ENCODE data around the gene RAB33B. TPM values are rescaled to one million over a fixed set of nuclear protein-coding genes. Genes with fewer than 3 reads are reported as not detected.
"Not testable (repeated sequence)": the region's sequence is repeated elsewhere in the genome, so short reads cannot be mapped to it uniquely, and the experiment has no call there.

RAB33B gene
- total RNA-seq (2014; rRNA removed; shearing (Covaris generic)), result 9.2 and 11.7 TPM in 2 replicates
- 9.2 and 11.5 TPM in 2 replicates for total RNA-seq (2022)
- Bru-seq, nascent RNA, result percentile 67 among the genes with signal in this experiment
- BruChase-seq, experiment 1, labeled RNA remaining after a 6-hour chase, result percentile 66 among the genes with signal in this experiment
- percentile 82 among the genes with signal in this experiment for BruChase-seq, experiment 2, labeled RNA remaining after a 2-hour chase
- long read RNA-seq, full-length matches to known transcripts, result 19 of 24 reads
- long read RNA-seq, partial matches to known transcripts, result 0 of 24 reads
- long read RNA-seq, other reads (novel, unspliced or antisense), result 5 of 24 reads

DNA sequence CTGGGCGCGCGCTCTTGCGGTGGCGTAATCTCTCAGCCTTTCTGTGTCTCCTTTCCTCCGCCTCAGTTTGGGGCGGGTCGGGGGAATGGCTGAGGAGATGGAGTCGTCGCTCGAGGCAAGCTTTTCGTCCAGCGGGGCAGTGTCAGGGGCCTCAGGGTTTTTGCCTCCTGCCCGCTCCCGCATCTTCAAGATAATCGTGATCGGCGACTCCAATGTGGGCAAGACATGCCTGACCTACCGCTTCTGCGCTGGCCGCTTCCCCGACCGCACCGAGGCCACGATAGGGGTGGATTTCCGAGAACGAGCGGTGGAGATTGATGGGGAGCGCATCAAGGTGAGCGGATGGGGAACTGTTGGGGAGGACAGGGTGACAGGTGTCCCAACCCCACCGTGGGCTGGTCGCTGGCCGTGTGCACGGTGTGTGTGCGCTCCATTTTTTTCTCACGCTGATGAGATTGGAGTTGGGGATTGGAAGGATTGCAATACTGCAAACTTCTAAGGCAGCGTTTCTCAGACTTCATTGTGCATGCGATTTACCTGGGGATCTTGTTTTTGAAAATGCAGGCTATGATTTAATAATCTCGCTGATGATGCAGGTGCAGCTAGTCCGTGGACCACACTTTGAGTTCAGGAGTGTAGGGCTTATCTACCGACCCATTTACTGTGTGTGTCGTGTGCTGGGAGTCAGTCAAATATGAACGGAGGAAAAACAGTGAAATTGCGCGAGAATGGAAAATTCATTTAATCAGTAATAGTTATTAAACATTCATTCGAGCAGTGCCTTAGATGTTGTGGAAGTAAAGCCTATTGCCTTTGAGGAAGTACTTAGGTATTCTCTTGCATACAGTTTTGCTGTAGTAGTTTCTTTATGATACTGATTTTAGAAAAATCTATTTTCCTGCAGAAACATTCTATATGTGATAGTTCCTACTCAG lies at the start of gene RAB33B:
RAB33B (plus strand) TSS at position 11 of the 935 bp plus-strand sequence; CDS start at position 86, 75 bp downstream.
- CTCF ChIA-PET (ENCODE audit: unreplicated experiment), result no interaction called here
- peak; percentile 50 for DNase-seq (ENCODE audit: low spot score)
- intact Hi-C loops (cut with micrococcal nuclease; ENCODE audit: unreplicated experiment), result loop anchor here (5.0 to 10.0 kb wide), 4 partner anchors 222 to 1210 kb away; partner anchors contain the start of genes MAML3 and SLC7A11
- BruUV-seq (replicated peaks), result TSS peak; percentile 56
- Histone ChIP-seq H3K36me3 (ENCODE audit: insufficient read depth, low read length) (0 out of 2 replicates have a peak, but pooled peaks cover 5% of the 10 kb centered on the region), H3K4me1 (ENCODE audit: insufficient read depth, low read length, poor library complexity, severe bottlenecking) (peaks cover 43% of the 10 kb centered on the region), H3K9me3 (ENCODE audit: low read length) (no peaks in the 10 kb centered on the region), H2AFZ (ENCODE audit: low read length) (peak within 1 kb of the TSS; percentile 75), H4K20me1 (ENCODE audit: insufficient read depth, low read length) (peaks cover 22% of the 10 kb centered on the region; the same call in 1 of the 2 replicates), H3K27ac (ENCODE audit: low read depth, low read length, poor library complexity, severe bottlenecking) (peak within 1 kb of the TSS; percentile 88), H3K79me2 (ENCODE audit: insufficient read depth, low read depth, low read length) (peaks cover 65% of the 10 kb centered on the region), H3K9me2 (ENCODE audit: insufficient read depth, low read length) (no peaks in the 10 kb centered on the region), H3K4me3 (ENCODE audit: low read depth, low read length, poor library complexity, severe bottlenecking) (peak within 1 kb of the TSS; percentile 82), H3K4me2 (ENCODE audit: low read length) (peak within 1 kb of the TSS; percentile 100)
- POLR2A ChIA-PET, result interaction anchor here (0.6 to 2.0 kb wide), 3 partner anchors 103 to 223 kb away, joined by 5 to 10 read pairs (median 6); partner anchors contain the start of gene SETD7
- TF ChIP-seq EZH2phosphoT487 (IDR thresholded peaks at IDR 0.05; ENCODE audit: borderline replicate concordance, low read depth, low read length) (no peak), CTCF (conservative IDR thresholded peaks at IDR 0.05; ENCODE audit: low read length) (no peak)

DNA sequence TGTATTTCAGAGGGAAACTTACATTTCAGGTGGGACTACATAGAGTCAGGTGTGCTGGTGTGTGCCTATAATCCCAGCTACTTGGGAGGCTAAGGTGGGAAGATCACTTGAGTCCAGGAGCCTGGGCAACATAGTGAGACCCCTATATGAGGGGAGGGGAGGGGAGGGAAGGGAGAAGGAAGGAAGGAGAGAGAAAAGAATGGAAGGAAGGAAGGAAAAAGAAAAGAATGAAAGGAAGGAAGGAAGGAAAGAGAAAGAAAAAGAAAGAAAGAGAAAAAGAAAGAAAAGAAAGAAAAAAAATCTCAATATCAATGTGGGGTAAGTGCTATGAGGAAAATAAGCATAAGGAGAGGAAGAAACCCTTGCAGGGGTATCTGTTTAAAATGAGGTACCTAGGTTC lies 43.6 kb upstream of the RAB33B start:
- Histone ChIP-seq H3K9me3 (ENCODE audit: low read length) (no peaks in the 10 kb centered on the region; the same call in 1 of the 2 replicates), H2AFZ (ENCODE audit: low read length) (no peak overlapping the region), H3K4me1 (ENCODE audit: insufficient read depth, low read length, poor library complexity, severe bottlenecking) (no peaks in the 10 kb centered on the region), H3K4me2 (ENCODE audit: low read length) (no peak overlapping the region), H4K20me1 (ENCODE audit: insufficient read depth, low read length) (no peaks in the 10 kb centered on the region), H3K27ac (ENCODE audit: low read depth, low read length, poor library complexity, severe bottlenecking) (no peak overlapping the region), H3K36me3 (ENCODE audit: insufficient read depth, low read length) (peaks cover 18% of the 10 kb centered on the region), H3K4me3 (ENCODE audit: low read depth, low read length, poor library complexity, severe bottlenecking) (no peak overlapping the region), H3K79me2 (ENCODE audit: insufficient read depth, low read depth, low read length) (no peaks in the 10 kb centered on the region), H3K9me2 (ENCODE audit: insufficient read depth, low read length) (no peaks in the 10 kb centered on the region)
- TF ChIP-seq CTCF (conservative IDR thresholded peaks at IDR 0.05; ENCODE audit: low read length), result no peak
- no peak for TF ChIP-seq EZH2phosphoT487 (IDR thresholded peaks at IDR 0.05; ENCODE audit: borderline replicate concordance, low read depth, low read length)
- intact Hi-C loops (cut with micrococcal nuclease; ENCODE audit: unreplicated experiment), result no loop called here
- BruUV-seq (replicated peaks), result no TSS peak
- ChIA-PET CTCF (ENCODE audit: unreplicated experiment) (no interaction called here), POLR2A (no interaction called here)
- DNase-seq (ENCODE audit: low spot score), result no peak

- H3K9me3 ChIP-seq (ENCODE audit: low read length); H3K4me2 ChIP-seq (ENCODE audit: low read length); BruUV-seq (replicated peaks); H3K27ac ChIP-seq (ENCODE audit: low read depth, low read length, poor library complexity, severe bottlenecking); H2AFZ ChIP-seq (ENCODE audit: low read length); CTCF ChIA-PET (ENCODE audit: unreplicated experiment); H3K9me2 ChIP-seq (ENCODE audit: insufficient read depth, low read length); H4K20me1 ChIP-seq (ENCODE audit: insufficient read depth, low read length); H3K79me2 ChIP-seq (ENCODE audit: insufficient read depth, low read depth, low read length); H3K4me1 ChIP-seq (ENCODE audit: insufficient read depth, low read length, poor library complexity, severe bottlenecking); H3K4me3 ChIP-seq (ENCODE audit: low read depth, low read length, poor library complexity, severe bottlenecking): not testable (repeated sequence)
- intact Hi-C loops (cut with micrococcal nuclease; ENCODE audit: unreplicated experiment), result loop anchor here (5.0 kb wide), 1 partner anchor 243 kb away; no protein-coding TSS in a partner anchor
- H3K36me3 ChIP-seq (ENCODE audit: insufficient read depth, low read length), result peaks cover 39% of the 10 kb centered on the region
- POLR2A ChIA-PET, result interaction anchor here (1.2 kb wide), 1 partner anchor 9 kb away, joined by 3 read pairs; no protein-coding TSS in a partner anchor
- peak; percentile 20 for DNase-seq (ENCODE audit: low spot score)
These were observed 39.2 kb upstream of the RAB33B start for GRCh38 chr4:139414671-139415210.

All from OCI-LY7 (cell line).